CD14-positive monocyte (primary cell): ENCODE measurements around the gene RHOF. TPM values are rescaled to one million over a fixed set of nuclear protein-coding genes. Genes with fewer than 3 reads are reported as not detected.
A peak's percentile ranks its signal among the peaks of the same experiment; 100 is the strongest.

Experiments
- DNase-seq, 3 donors: peaks; one replicate each; pipeline ENCODE4 v3.0.0-alpha.2; 2011 to 2022
- H2AFZ ChIP-seq: 2 replicates; pipeline ENCODE4 v1.6.0; 2012; ENCODE audit warnings: mild to moderate bottlenecking, low read depth, low read length, inconsistent platforms; ENCODE audit not compliant: insufficient read depth, poor library complexity, severe bottlenecking
- H3K27ac ChIP-seq, 2 donors: 1 replicate in 1 of 2; 2 replicates in 1 of 2; pipeline ENCODE4 v1.5.1; 2012 to 2013; ENCODE audit warnings: low read length in 2 of 2, control low read depth in 1 of 2, inconsistent platforms in 1 of 2, low read depth in 1 of 2, mild to moderate bottlenecking in 1 of 2
- H3K27me3 ChIP-seq, 2 donors: one replicate each; pipeline versions ENCODE4 v1.6.0 to v1.6.1; 2011 to 2013; ENCODE audit warnings: low read length in 2 of 2; ENCODE audit not compliant: control insufficient read depth in 2 of 2, insufficient read depth in 2 of 2
- H3K36me3 ChIP-seq, 2 donors: replicated peaks in 1 of 2; 1 replicate in 1 of 2; 2 replicates in 1 of 2; pipeline versions ENCODE4 v1.5.1 to v1.6.1; 2012 to 2013; ENCODE audit warnings: low read length in 2 of 2, control low read depth in 1 of 2, inconsistent platforms in 1 of 2, mild to moderate bottlenecking in 1 of 2; ENCODE audit not compliant: insufficient read depth in 2 of 2, control insufficient read depth in 1 of 2
- H3K4me1 ChIP-seq, 2 donors: 1 replicate in 1 of 2; 2 replicates in 1 of 2; pipeline versions ENCODE4 v1.5.1 to v1.6.1; 2012 to 2013; ENCODE audit warnings: low read length in 2 of 2, control low read depth in 1 of 2, inconsistent platforms in 1 of 2, mild to moderate bottlenecking in 1 of 2, moderate library complexity in 1 of 2; ENCODE audit not compliant: insufficient read depth in 2 of 2, control insufficient read depth in 1 of 2
- H3K4me2 ChIP-seq: replicated peaks from 2 replicates; pipeline ENCODE3; 2012; ENCODE audit warnings: low read length, moderate library complexity, mild to moderate bottlenecking; ENCODE audit not compliant: poor library complexity, severe bottlenecking; ENCODE audit errors: extremely low read depth
- H3K4me3 ChIP-seq, 3 experiments: fragments of 200-600 bp in 1 of 3; sonication (generic) in 1 of 3; replicated peaks in 1 of 3; 1 replicate in 2 of 3; 2 replicates in 1 of 3; pipeline ENCODE4 v1.5.1; 2011 to 2013; ENCODE audit warnings: low read length in 3 of 3, mild to moderate bottlenecking in 3 of 3, control low read depth in 2 of 3, low read depth in 2 of 3, inconsistent platforms in 1 of 3, moderate library complexity in 1 of 3
- H3K79me2 ChIP-seq: 2 replicates; pipeline ENCODE4 v1.6.0; 2012; ENCODE audit warnings: mild to moderate bottlenecking, control low read depth, inconsistent platforms, low read length, moderate library complexity; ENCODE audit not compliant: insufficient read depth
- H3K9ac ChIP-seq: 2 replicates; pipeline ENCODE4 v1.6.0; 2017; ENCODE audit warnings: low read length, mild to moderate bottlenecking; ENCODE audit not compliant: insufficient read depth, poor library complexity, severe bottlenecking
- H3K9me3 ChIP-seq, 2 donors: replicated peaks in 1 of 2; 1 replicate in 1 of 2; 2 replicates in 1 of 2; pipeline versions ENCODE4 v1.5.1 to v1.6.1; 2012 to 2013; ENCODE audit warnings: low read length in 2 of 2, control low read depth in 1 of 2; ENCODE audit not compliant: control insufficient read depth in 1 of 2, insufficient read depth in 1 of 2
- H4K20me1 ChIP-seq: 2 replicates; pipeline ENCODE4 v1.6.0; 2012; ENCODE audit warnings: mild to moderate bottlenecking, low read length, control low read depth, moderate library complexity; ENCODE audit not compliant: insufficient read depth
- H3K27ac Mint-ChIP-seq, 7 donors: one replicate each; pipeline ENCODE4 v1.8.0; 2020; ENCODE audit warnings: mild to moderate bottlenecking in 7 of 7, mixed read lengths in 7 of 7, moderate library complexity in 6 of 7, inconsistent platforms in 2 of 7
- H3K27me3 Mint-ChIP-seq, 3 donors: one replicate each; pipeline ENCODE4 v1.8.0; 2021 to 2022; ENCODE audit warnings: low read depth in 3 of 3, mild to moderate bottlenecking in 3 of 3, mixed read lengths in 3 of 3, moderate library complexity in 3 of 3, inconsistent platforms in 1 of 3
- H3K36me3 Mint-ChIP-seq, 2 donors: one replicate each; pipeline ENCODE4 v1.8.0; 2020; ENCODE audit warnings: mixed read lengths in 2 of 2, inconsistent platforms in 1 of 2, mild to moderate bottlenecking in 1 of 2
- H3K4me1 Mint-ChIP-seq: one replicate; pipeline ENCODE4 v1.8.0; 2020; ENCODE audit warnings: mild to moderate bottlenecking, mixed read lengths
- H3K4me3 Mint-ChIP-seq, 2 donors: one replicate each; pipeline ENCODE4 v1.8.0; 2020; ENCODE audit warnings: mild to moderate bottlenecking in 2 of 2, mixed read lengths in 2 of 2, moderate library complexity in 1 of 2
- H3K9me3 Mint-ChIP-seq, 7 donors: one replicate each; pipeline ENCODE4 v1.8.0; 2020 to 2022; ENCODE audit warnings: mixed read lengths in 7 of 7, mild to moderate bottlenecking in 6 of 7, moderate library complexity in 6 of 7, inconsistent platforms in 2 of 7
- WGBS: methylation state at CpG from one replicate; pipeline ENCODE4 v1.1.5; 2013; ENCODE audit warnings: missing lambda C conversion rate; ENCODE audit not compliant: insufficient coverage; 5-methylcytosine and 5-hydroxymethylcytosine counted together
- intact Hi-C, 2 donors: fragments of 100-400 bp; cut with micrococcal nuclease; formaldehyde crosslinking; loops; one replicate each; pipeline versions ENCODE4 v1.15.0 to v1.15.1; 2023
- polyA plus RNA-seq, 3 donors: library from polyadenylated mRNA; depleted of rRNA in 1 of 3; unstranded in 2 of 3; stranded (reverse) in 1 of 3; fragments of 300-500 nt in 2 of 3; fragments of >200 nt in 1 of 3; fragmentation: Illumina TruSeq in 2 of 3; gene quantifications; 1 replicate in 2 of 3; 2 replicates in 1 of 3; pipeline ENCODE4 v1.2.3, GENCODE V29; 2012 to 2021
- TF ChIP-seq, protein P1 (sequence below): fragments of 200-600 bp; IDR thresholded peaks from one replicate; pipeline ENCODE4 v1.8.0; 2022; ENCODE audit warnings: antibody characterized with exemption, mild to moderate bottlenecking

The RHOF gene
- polyA plus RNA-seq, 3 donors, result 7.1 to 25.9 (median 13.6) TPM

DNA sequence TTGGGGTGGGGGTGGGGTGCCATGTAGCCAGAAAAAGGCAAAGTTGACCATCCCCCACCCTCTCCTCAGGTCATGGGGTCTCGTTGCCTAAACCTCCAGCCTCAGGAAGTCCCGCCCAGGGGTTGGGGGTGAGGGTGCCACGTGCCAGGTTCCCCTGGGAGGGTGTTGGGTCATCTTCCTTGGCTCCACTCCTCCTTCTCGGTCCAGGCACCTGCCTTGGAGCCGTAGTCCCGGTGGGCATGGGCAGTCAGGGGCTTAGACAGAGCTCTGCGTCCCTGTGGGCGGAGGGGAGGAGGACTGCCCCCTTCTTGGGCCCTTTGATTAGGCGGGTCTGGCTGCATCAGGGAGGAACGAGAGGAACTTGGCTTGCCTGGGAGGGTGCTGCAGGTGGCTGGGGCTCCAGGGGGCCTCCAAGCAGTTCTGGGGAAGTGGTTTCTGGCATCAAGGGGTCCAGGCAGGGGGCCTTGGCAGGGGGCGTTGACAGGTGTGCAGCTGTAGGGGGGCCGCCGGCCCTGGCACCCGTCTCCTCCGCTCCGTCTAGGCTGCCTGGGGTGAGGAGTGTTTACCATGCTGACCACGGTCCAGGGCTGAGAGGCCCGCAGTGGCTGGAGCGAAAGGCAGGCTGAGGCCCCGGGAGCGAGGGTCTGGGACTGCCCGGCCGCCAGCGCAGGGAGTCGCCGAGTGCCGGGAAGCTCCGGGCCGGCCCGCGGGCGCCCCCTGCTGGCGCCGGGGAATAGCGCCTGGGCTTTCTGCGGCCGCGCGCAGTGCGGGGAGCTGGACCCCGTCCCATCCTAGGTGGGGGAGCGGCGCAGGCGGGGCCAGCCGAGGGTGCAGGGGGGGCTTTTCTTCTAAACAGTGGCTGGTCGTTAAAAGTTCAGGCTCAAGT, 18.2 kb upstream of the RHOF start:
- Histone ChIP-seq H3K4me3 (peak overlapping the region; percentile 66 to 89 (median 67)), H3K27ac (peak overlapping the region; percentile 62 to 79), H3K9me3 (no peaks in the 10 kb centered on the region), H3K79me2 (peaks cover 97% of the 10 kb centered on the region), H3K4me1 (peaks cover 51 to 62% of the 10 kb centered on the region in 2 donors), H3K9ac (peak overlapping the region; percentile 60), H3K27me3 (no peaks in the 10 kb centered on the region), H3K4me2 (peak overlapping the region; percentile 100), H4K20me1 (peaks cover 98% of the 10 kb centered on the region), H3K36me3 (peaks cover 60 to 70% of the 10 kb centered on the region in 2 donors), H2AFZ (no peak overlapping the region)
- WGBS, result under 1% methylated on average over 43 of the region's 46 CpGs
- peak overlapping the region; percentile 75 to 90 (median 79) for H3K27ac Mint-ChIP-seq
- peaks cover 0 to 3% (median 0%) of the 10 kb centered on the region in 3 donors for H3K27me3 Mint-ChIP-seq
- H3K9me3 Mint-ChIP-seq, result peaks cover 0 to 2% (median 0%) of the 10 kb centered on the region in 7 donors
- peak overlapping the region; percentile 79 to 90 for H3K4me3 Mint-ChIP-seq
- TF ChIP-seq, protein P1, sequence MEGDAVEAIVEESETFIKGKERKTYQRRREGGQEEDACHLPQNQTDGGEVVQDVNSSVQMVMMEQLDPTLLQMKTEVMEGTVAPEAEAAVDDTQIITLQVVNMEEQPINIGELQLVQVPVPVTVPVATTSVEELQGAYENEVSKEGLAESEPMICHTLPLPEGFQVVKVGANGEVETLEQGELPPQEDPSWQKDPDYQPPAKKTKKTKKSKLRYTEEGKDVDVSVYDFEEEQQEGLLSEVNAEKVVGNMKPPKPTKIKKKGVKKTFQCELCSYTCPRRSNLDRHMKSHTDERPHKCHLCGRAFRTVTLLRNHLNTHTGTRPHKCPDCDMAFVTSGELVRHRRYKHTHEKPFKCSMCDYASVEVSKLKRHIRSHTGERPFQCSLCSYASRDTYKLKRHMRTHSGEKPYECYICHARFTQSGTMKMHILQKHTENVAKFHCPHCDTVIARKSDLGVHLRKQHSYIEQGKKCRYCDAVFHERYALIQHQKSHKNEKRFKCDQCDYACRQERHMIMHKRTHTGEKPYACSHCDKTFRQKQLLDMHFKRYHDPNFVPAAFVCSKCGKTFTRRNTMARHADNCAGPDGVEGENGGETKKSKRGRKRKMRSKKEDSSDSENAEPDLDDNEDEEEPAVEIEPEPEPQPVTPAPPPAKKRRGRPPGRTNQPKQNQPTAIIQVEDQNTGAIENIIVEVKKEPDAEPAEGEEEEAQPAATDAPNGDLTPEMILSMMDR, result peak; percentile 99
- peaks cover 52% of the 10 kb centered on the region for H3K4me1 Mint-ChIP-seq
- H3K36me3 Mint-ChIP-seq, result peaks cover 44 to 70% of the 10 kb centered on the region in 2 donors
- peak in 2 of 3 donors; percentile 59 to 68 for DNase-seq
- intact Hi-C loops, result loop anchor here (1.0 to 5.0 kb wide), 3 partner anchors 16 to 34 kb away; no protein-coding TSS in a partner anchor

DNA sequence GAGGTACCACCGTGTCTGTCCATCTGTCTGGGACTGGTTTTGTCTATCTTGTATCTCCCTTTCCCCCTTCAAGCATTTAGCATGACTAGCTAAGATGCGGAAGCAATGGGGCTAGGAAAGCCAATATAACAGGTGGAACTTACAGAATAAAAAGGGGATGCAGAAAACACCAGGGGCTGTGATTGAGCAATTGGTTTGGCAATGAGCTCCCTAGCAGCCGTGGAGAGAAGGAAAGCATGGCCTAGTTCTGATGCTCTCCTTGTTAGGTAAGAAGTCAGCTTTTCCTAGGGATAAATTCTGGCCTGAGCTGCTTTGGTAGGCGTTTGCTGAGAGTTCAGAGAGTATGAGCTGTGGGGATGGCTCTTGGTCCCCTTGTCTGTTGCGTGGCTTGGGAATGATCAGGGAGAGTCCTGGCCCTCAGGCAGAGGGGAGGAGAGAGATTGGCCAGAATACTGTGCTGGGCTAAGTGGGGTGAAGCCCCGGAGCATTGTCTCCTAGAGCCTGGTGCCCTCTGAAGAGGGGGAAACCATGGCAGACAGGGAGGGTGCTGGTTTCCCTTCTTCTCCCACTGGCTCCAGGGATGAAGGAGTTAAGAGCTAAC, 17.4 kb upstream of the RHOF start:
- H3K9me3 ChIP-seq, result no peaks in the 10 kb centered on the region
- H3K27me3 Mint-ChIP-seq, result peaks cover 0 to 3% (median 0%) of the 10 kb centered on the region in 3 donors
- H3K9me3 Mint-ChIP-seq, result peaks cover 0 to 2% (median 0%) of the 10 kb centered on the region in 7 donors
- H3K79me2 ChIP-seq, result peaks cover 97% of the 10 kb centered on the region
- H3K4me3 ChIP-seq, result peak overlapping the region; percentile 66 to 89 (median 67)
- H3K4me2 ChIP-seq, result peak overlapping the region; percentile 100
- H4K20me1 ChIP-seq, result peaks cover 98% of the 10 kb centered on the region
- peak overlapping the region; percentile 35 to 90 (median 76) for H3K27ac Mint-ChIP-seq
- WGBS, result 47% methylated on average over 4 of the region's 6 CpGs
- H3K36me3 Mint-ChIP-seq, result peaks cover 40 to 64% of the 10 kb centered on the region in 2 donors
- no peaks in the 10 kb centered on the region for H3K27me3 ChIP-seq
- no peak overlapping the region for H2AFZ ChIP-seq
- H3K4me1 ChIP-seq, result peaks cover 58 to 69% of the 10 kb centered on the region in 2 donors
- TF ChIP-seq, protein P1, result no peak
- peaks cover 59% of the 10 kb centered on the region for H3K4me1 Mint-ChIP-seq
- H3K9ac ChIP-seq, result peak overlapping the region; percentile 60
- H3K36me3 ChIP-seq, result peaks cover 54 to 67% of the 10 kb centered on the region in 2 donors
- peak overlapping the region; percentile 79 to 90 for H3K4me3 Mint-ChIP-seq
- peak overlapping the region; percentile 40 to 79 for H3K27ac ChIP-seq
- DNase-seq, result no peak
- intact Hi-C loops, result loop anchor here (1.0 to 5.0 kb wide), 2 partner anchors 16 to 34 kb away; no protein-coding TSS in a partner anchor
